Liver (tissue), 9 donors: Measurements from ENCODE around the gene RAD51. TPM values are rescaled to one million over a fixed set of nuclear protein-coding genes. Genes with fewer than 3 reads are reported as not detected.
A peak's percentile ranks its signal among the peaks of the same experiment; 100 is the strongest.

Source experiments
- DNase-seq: peaks from one replicate; pipeline ENCODE4 v3.0.0-alpha.2; 2017; ENCODE audit warnings: low spot score
- H3K27ac ChIP-seq, 2 donors: one replicate each; pipeline ENCODE4 v1.7.0; 2013; ENCODE audit warnings: inconsistent platforms in 2 of 2, low read length in 2 of 2, control low read depth in 1 of 2, low read depth in 1 of 2, mild to moderate bottlenecking in 1 of 2
- H3K27me3 ChIP-seq, 4 donors: one replicate each; pipeline versions ENCODE4 v1.6.1 to v1.7.0; 2013; ENCODE audit warnings: low read length in 3 of 4, inconsistent platforms in 1 of 4, mild to moderate bottlenecking in 1 of 4, moderate library complexity in 1 of 4; ENCODE audit not compliant: control insufficient read depth in 4 of 4, insufficient read depth in 4 of 4
- H3K36me3 ChIP-seq, 4 donors: one replicate each; pipeline versions ENCODE4 v1.6.1 to v1.7.0; 2013; ENCODE audit warnings: low read length in 3 of 4, mild to moderate bottlenecking in 3 of 4, low read depth in 1 of 4, moderate library complexity in 1 of 4; ENCODE audit not compliant: control insufficient read depth in 4 of 4, insufficient read depth in 3 of 4
- H3K4me1 ChIP-seq, 4 donors: one replicate each; pipeline versions ENCODE4 v1.6.1 to v1.7.0; 2013; ENCODE audit warnings: low read length in 3 of 4, mild to moderate bottlenecking in 3 of 4, moderate library complexity in 1 of 4; ENCODE audit not compliant: control insufficient read depth in 4 of 4, insufficient read depth in 4 of 4
- H3K4me3 ChIP-seq, 3 donors: one replicate each; pipeline versions ENCODE4 v1.6.1 to v1.7.0; 2013; ENCODE audit warnings: low read length in 3 of 3, control low read depth in 1 of 3, low read depth in 1 of 3, mild to moderate bottlenecking in 1 of 3
- H3K9ac ChIP-seq, 2 donors: one replicate each; pipeline ENCODE4 v1.7.0; 2013; ENCODE audit warnings: low read length in 2 of 2, mild to moderate bottlenecking in 2 of 2, moderate library complexity in 2 of 2, control low read depth in 1 of 2, low read depth in 1 of 2
- H3K9me3 ChIP-seq, 4 donors: one replicate each; pipeline versions ENCODE4 v1.6.1 to v1.7.0; 2013; ENCODE audit warnings: low read length in 3 of 4; ENCODE audit not compliant: control insufficient read depth in 4 of 4
- ATF3 ChIP-seq: IDR thresholded peaks from 2 replicates; pipeline ENCODE4 v1.6.1; 2016; ENCODE audit warnings: antibody characterized with exemption
- EGR1 ChIP-seq, 2 donors: IDR thresholded peaks; 2 replicates each; pipeline ENCODE4 v1.6.1; 2016 to 2018; ENCODE audit warnings: antibody characterized with exemption in 2 of 2, low read depth in 2 of 2
- FOXA1 ChIP-seq: IDR thresholded peaks from 2 replicates; pipeline ENCODE4 v1.6.1; 2016; ENCODE audit warnings: antibody characterized with exemption
- FOXA2 ChIP-seq: IDR thresholded peaks from 2 replicates; pipeline ENCODE4 v1.6.1; 2016; ENCODE audit warnings: antibody characterized with exemption
- GABPA ChIP-seq, 2 donors: IDR thresholded peaks in 1 of 2; conservative IDR thresholded peaks in 1 of 2; 2 replicates each; pipeline ENCODE4 v1.6.1; 2016; ENCODE audit warnings: antibody characterized with exemption in 2 of 2, mild to moderate bottlenecking in 1 of 2, moderate library complexity in 1 of 2
- HNF4A ChIP-seq, 2 donors: conservative IDR thresholded peaks; 2 replicates each; pipeline ENCODE4 v1.6.1; 2016; ENCODE audit warnings: antibody characterized with exemption in 2 of 2, mild to moderate bottlenecking in 2 of 2
- HNF4G ChIP-seq: IDR thresholded peaks from 2 replicates; pipeline ENCODE4 v1.6.1; 2016; ENCODE audit warnings: antibody characterized with exemption
- JUND ChIP-seq, 2 donors: IDR thresholded peaks; 2 replicates each; pipeline ENCODE4 v1.6.1; 2016; ENCODE audit warnings: antibody characterized with exemption in 2 of 2
- NR2F2 ChIP-seq: IDR thresholded peaks from 2 replicates; pipeline ENCODE4 v1.6.1; 2016; ENCODE audit warnings: antibody characterized with exemption
- RAD21 ChIP-seq, 2 donors: IDR thresholded peaks; 2 replicates each; pipeline ENCODE4 v1.6.1; 2016; ENCODE audit warnings: antibody characterized with exemption in 2 of 2, mild to moderate bottlenecking in 2 of 2
- REST ChIP-seq: IDR thresholded peaks from 2 replicates; pipeline ENCODE4 v1.6.1; 2016; ENCODE audit warnings: antibody characterized with exemption, mild to moderate bottlenecking
- RXRA ChIP-seq, 2 donors: IDR thresholded peaks; 2 replicates each; pipeline ENCODE4 v1.6.1; 2017 to 2018; ENCODE audit warnings: antibody characterized with exemption in 2 of 2, mild to moderate bottlenecking in 1 of 2
- SP1 ChIP-seq: IDR thresholded peaks from 2 replicates; pipeline ENCODE4 v1.6.1; 2018; ENCODE audit warnings: antibody characterized with exemption, mild to moderate bottlenecking
- TAF1 ChIP-seq: conservative IDR thresholded peaks from 2 replicates; pipeline ENCODE4 v1.6.1; 2016; ENCODE audit warnings: antibody characterized with exemption, mild to moderate bottlenecking
- YY1 ChIP-seq: IDR thresholded peaks from 2 replicates; pipeline ENCODE4 v1.6.1; 2016; ENCODE audit warnings: antibody characterized with exemption, mild to moderate bottlenecking
- WGBS: extraction: QIAGEN DNeasy Blood & Tissue Kit; methylation state at CpG from one replicate; pipeline ENCODE4 v1.1.7; 2013; 5-methylcytosine and 5-hydroxymethylcytosine counted together
- polyA plus RNA-seq, 2 donors: library from polyadenylated mRNA; stranded (reverse) in 1 of 2; unstranded in 1 of 2; fragments of 200-250 nt in 1 of 2; fragments of >200 nt in 1 of 2; fragmentation: Nextera tagmentation in 1 of 2; extraction: Ambion mirVana in 1 of 2; gene quantifications; one replicate each; pipeline versions ENCODE4 v1.2.1 to v1.2.3, GENCODE V29; 2013 to 2015
- total RNA-seq, 2 donors: library from RNA; depleted of rRNA; stranded (reverse); fragments of >200 nt; gene quantifications; one replicate each; pipeline ENCODE4 v1.2.3, GENCODE V29; 2014
- TF ChIP-seq, protein P1 (sequence below): fragments of 150-350 bp; IDR thresholded peaks from 2 replicates; pipeline ENCODE4 v1.5.1; 2017; ENCODE audit warnings: improper control_type of control experiment, low read depth, low read length; ENCODE audit not compliant: missing input control
- TF ChIP-seq, protein P2 (sequence below): IDR thresholded peaks from 2 replicates; pipeline ENCODE4 v1.6.1; 2016; ENCODE audit warnings: antibody characterized with exemption
- TF ChIP-seq, protein P3 (sequence below): IDR thresholded peaks from 2 replicates; pipeline ENCODE4 v1.6.1; 2016; ENCODE audit warnings: antibody characterized with exemption
- donor health status: healthy.
- donor health status: healthy.
- donor health status: healthy.
- donor health status: healthy.
- donor health status: healthy.

The RAD51 gene
- total and polyA plus RNA-seq, 4 donors, result 0.25 to 11.3 (median 0.69) TPM

DNA sequence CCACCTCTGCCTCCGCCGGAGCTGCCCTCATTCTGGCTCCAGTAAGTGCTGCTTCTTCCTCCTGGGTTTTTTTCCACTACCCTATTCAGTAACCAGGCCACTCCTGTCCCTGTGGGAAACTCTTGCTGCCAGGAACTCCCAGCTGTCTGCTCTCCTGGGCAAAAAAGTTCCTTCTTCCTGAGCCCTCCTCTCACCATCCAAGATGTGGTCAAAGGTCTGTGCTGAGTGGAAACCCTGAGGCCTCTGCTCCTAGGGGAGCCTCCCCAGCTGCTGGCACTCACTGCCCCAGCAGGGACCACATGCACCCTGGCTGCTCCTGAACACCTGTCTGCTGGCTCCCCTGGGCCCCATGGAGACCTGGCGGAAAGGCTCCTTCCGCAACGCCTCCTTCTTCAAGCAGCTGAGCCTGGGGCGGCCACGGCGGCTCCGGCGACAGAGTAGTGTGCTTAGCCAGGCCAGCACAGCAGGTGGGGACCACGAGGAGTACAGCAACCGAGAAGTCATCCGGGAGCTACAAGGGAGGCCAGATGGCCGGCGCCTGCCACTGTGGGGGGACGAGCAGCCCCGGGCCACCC is 75.3 kb downstream of the RAD51 start:
- no peak for TF ChIP-seq FOXA1
- no peak for TF ChIP-seq ATF3
- TF ChIP-seq RXRA (IDR thresholded peaks at IDR 0.05), result no peak
- TF ChIP-seq, protein P1, sequence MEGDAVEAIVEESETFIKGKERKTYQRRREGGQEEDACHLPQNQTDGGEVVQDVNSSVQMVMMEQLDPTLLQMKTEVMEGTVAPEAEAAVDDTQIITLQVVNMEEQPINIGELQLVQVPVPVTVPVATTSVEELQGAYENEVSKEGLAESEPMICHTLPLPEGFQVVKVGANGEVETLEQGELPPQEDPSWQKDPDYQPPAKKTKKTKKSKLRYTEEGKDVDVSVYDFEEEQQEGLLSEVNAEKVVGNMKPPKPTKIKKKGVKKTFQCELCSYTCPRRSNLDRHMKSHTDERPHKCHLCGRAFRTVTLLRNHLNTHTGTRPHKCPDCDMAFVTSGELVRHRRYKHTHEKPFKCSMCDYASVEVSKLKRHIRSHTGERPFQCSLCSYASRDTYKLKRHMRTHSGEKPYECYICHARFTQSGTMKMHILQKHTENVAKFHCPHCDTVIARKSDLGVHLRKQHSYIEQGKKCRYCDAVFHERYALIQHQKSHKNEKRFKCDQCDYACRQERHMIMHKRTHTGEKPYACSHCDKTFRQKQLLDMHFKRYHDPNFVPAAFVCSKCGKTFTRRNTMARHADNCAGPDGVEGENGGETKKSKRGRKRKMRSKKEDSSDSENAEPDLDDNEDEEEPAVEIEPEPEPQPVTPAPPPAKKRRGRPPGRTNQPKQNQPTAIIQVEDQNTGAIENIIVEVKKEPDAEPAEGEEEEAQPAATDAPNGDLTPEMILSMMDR, result no peak
- TF ChIP-seq GABPA (IDR thresholded peaks at IDR 0.05 in 1 of 2, conservative IDR thresholded peaks at IDR 0.05 in 1 of 2), result no peak
- TF ChIP-seq RAD21 (IDR thresholded peaks at IDR 0.05), result no peak
- no peak for TF ChIP-seq YY1
- TF ChIP-seq, protein P2, sequence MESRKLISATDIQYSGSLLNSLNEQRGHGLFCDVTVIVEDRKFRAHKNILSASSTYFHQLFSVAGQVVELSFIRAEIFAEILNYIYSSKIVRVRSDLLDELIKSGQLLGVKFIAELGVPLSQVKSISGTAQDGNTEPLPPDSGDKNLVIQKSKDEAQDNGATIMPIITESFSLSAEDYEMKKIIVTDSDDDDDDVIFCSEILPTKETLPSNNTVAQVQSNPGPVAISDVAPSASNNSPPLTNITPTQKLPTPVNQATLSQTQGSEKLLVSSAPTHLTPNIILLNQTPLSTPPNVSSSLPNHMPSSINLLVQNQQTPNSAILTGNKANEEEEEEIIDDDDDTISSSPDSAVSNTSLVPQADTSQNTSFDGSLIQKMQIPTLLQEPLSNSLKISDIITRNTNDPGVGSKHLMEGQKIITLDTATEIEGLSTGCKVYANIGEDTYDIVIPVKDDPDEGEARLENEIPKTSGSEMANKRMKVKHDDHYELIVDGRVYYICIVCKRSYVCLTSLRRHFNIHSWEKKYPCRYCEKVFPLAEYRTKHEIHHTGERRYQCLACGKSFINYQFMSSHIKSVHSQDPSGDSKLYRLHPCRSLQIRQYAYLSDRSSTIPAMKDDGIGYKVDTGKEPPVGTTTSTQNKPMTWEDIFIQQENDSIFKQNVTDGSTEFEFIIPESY, result no peak
- TF ChIP-seq FOXA2, result no peak
- no peak for TF ChIP-seq JUND (IDR thresholded peaks at IDR 0.05)
- TF ChIP-seq HNF4G, result no peak
- no peak for TF ChIP-seq HNF4A (conservative IDR thresholded peaks at IDR 0.05)
- TF ChIP-seq, protein P3, sequence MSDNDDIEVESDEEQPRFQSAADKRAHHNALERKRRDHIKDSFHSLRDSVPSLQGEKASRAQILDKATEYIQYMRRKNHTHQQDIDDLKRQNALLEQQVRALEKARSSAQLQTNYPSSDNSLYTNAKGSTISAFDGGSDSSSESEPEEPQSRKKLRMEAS, result no peak
- no peak for TF ChIP-seq EGR1 (IDR thresholded peaks at IDR 0.05; ENCODE audit: low read depth in 2 of 2)
- TF ChIP-seq NR2F2, result no peak
- no peak for TF ChIP-seq TAF1
- H3K27ac ChIP-seq, result peak overlapping the region; percentile 56 to 71

DNA sequence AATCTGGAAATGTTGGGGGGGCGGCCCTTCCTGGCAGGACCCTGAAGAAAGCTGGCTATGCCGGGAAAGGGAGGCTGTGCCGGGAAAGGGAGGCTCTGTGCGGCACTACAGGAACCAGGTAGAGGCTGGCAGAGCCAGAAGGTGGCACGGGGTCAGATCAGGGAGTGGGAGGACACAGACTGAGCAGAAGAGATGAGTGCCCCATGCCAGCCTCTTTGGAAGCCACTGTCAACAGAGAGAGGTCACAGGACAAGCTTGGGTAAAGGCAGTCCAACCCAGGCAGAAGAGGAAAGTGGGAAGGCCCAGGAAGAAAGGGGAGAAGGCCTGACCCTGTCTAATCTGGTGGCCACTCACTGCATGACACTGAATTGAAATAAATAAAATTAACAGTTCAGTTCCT is 76.3 kb downstream of the RAD51 start:
- H3K36me3 ChIP-seq, result peaks cover 0 to 38% (median 17%) of the 10 kb centered on the region in 4 donors
- peak in 1 of 2 donors; percentile 45 for TF ChIP-seq EGR1 (IDR thresholded peaks at IDR 0.05; ENCODE audit: low read depth in 2 of 2)
- TF ChIP-seq RXRA (IDR thresholded peaks at IDR 0.05), result peak; percentile 84 to 92
- TF ChIP-seq, protein P1, result peak; percentile 10
- TF ChIP-seq, protein P2, result no peak
- no peak for TF ChIP-seq JUND (IDR thresholded peaks at IDR 0.05)
- peak in 1 of 2 donors; percentile 46 for TF ChIP-seq RAD21 (IDR thresholded peaks at IDR 0.05)
- peak; percentile 68 for TF ChIP-seq SP1
- no peak for TF ChIP-seq GABPA (IDR thresholded peaks at IDR 0.05 in 1 of 2, conservative IDR thresholded peaks at IDR 0.05 in 1 of 2)
- TF ChIP-seq HNF4A (conservative IDR thresholded peaks at IDR 0.05), result peak; percentile 71 to 72
- peak; percentile 72 for TF ChIP-seq FOXA1
- TF ChIP-seq HNF4G, result no peak
- peak; percentile 70 for TF ChIP-seq YY1
- TF ChIP-seq, protein P3, result no peak
- peak; percentile 87 for TF ChIP-seq FOXA2
- peak; percentile 43 for TF ChIP-seq REST
- no peak for TF ChIP-seq TAF1

More for the DNA sequence above, 75.3 kb downstream of the RAD51 start:
- H3K9me3 ChIP-seq, result no peaks in the 10 kb centered on the region
- 82% methylated on average over 17 of the region's 17 CpGs for WGBS
- no peak overlapping the region for H3K9ac ChIP-seq
- peaks cover 0 to 38% (median 17%) of the 10 kb centered on the region in 4 donors for H3K36me3 ChIP-seq
- no peak for DNase-seq
- no peak overlapping the region for H3K4me3 ChIP-seq
- no peaks in the 10 kb centered on the region for H3K27me3 ChIP-seq
- H3K4me1 ChIP-seq, result peaks cover 4 to 58% (median 36%) of the 10 kb centered on the region in 4 donors

More for the DNA sequence above, 76.3 kb downstream of the RAD51 start:
- Histone ChIP-seq H3K4me3 (no peak overlapping the region), H3K9me3 (no peaks in the 10 kb centered on the region), H3K27ac (peak overlapping the region; percentile 56 to 71), H3K27me3 (no peaks in the 10 kb centered on the region), H3K4me1 (peaks cover 4 to 57% (median 34%) of the 10 kb centered on the region in 4 donors), H3K9ac (no peak overlapping the region)
- 46% methylated on average over 5 of the region's 5 CpGs for WGBS
- no peak for DNase-seq
